ENCODE measurements around the gene NAV2. TPM values are rescaled to one million over a fixed set of nuclear protein-coding genes. Genes with fewer than 3 reads are reported as not detected.
A peak's percentile ranks its signal among the peaks of the same experiment; 100 is the strongest.

NAV2 gene
- polyA plus RNA-seq, 3 donors: not detected

GRCh38 chr11:19679952-19680828, 32.4 kb upstream of the NAV2 start:
- Histone ChIP-seq H3K4me1 (ENCODE audit: control insufficient read depth in 1 of 2, insufficient read depth in 2 of 2, low read length in 2 of 2) (no peaks in the 10 kb centered on the region), H3K27ac (ENCODE audit: low read depth in 1 of 2, low read length in 2 of 2) (no peak overlapping the region), H3K27me3 (ENCODE audit: control insufficient read depth in 2 of 2, insufficient read depth in 2 of 2, low read length in 2 of 2) (no peaks in the 10 kb centered on the region), H3K9me3 (replicated peaks in 1 of 2; ENCODE audit: control insufficient read depth in 1 of 2, insufficient read depth in 1 of 2, low read length in 2 of 2) (no peaks in the 10 kb centered on the region), H3K36me3 (replicated peaks in 1 of 2; ENCODE audit: control insufficient read depth in 1 of 2, insufficient read depth in 2 of 2, low read length in 2 of 2) (no peaks in the 10 kb centered on the region), H3K4me2 (replicated peaks; ENCODE audit: extremely low read depth, low read length, poor library complexity, severe bottlenecking) (no peak overlapping the region), H3K4me3 (replicated peaks in 1 of 3; ENCODE audit: low read depth in 2 of 3, low read length in 3 of 3) (no peak overlapping the region), H3K9ac (ENCODE audit: insufficient read depth, low read length, poor library complexity, severe bottlenecking) (no peak overlapping the region), H4K20me1 (ENCODE audit: insufficient read depth, low read length) (no peaks in the 10 kb centered on the region), H3K79me2 (ENCODE audit: insufficient read depth, low read length) (no peaks in the 10 kb centered on the region), H2AFZ (ENCODE audit: insufficient read depth, low read depth, low read length, poor library complexity, severe bottlenecking) (no peak overlapping the region)
- H3K27ac Mint-ChIP-seq: no peak overlapping the region
- peaks cover 9% of the 10 kb centered on the region for H3K4me1 Mint-ChIP-seq
- DNase-seq: peak in 1 of 3 donors; percentile 11
- peaks cover 0 to 4% (median 0%) of the 10 kb centered on the region in 7 donors for H3K9me3 Mint-ChIP-seq
- H3K36me3 Mint-ChIP-seq: no peaks in the 10 kb centered on the region
- no peak for TF ChIP-seq CTCF (IDR thresholded peaks at IDR 0.05)
- WGBS (ENCODE audit: insufficient coverage): 94% methylated on average over 5 of the region's 12 CpGs
- intact Hi-C loops (cut with micrococcal nuclease): no loop called here
- no peak overlapping the region for H3K4me3 Mint-ChIP-seq
- peaks cover 0 to 5% (median 4%) of the 10 kb centered on the region in 3 donors for H3K27me3 Mint-ChIP-seq (ENCODE audit: low read depth in 3 of 3)

- Histone ChIP-seq H2AFZ (ENCODE audit: insufficient read depth, low read depth, low read length, poor library complexity, severe bottlenecking) (no peak overlapping the region), H3K9ac (ENCODE audit: insufficient read depth, low read length, poor library complexity, severe bottlenecking) (no peak overlapping the region), H3K36me3 (replicated peaks in 1 of 2; ENCODE audit: control insufficient read depth in 1 of 2, insufficient read depth in 2 of 2, low read length in 2 of 2) (no peaks in the 10 kb centered on the region), H3K9me3 (replicated peaks in 1 of 2; ENCODE audit: control insufficient read depth in 1 of 2, insufficient read depth in 1 of 2, low read length in 2 of 2) (no peaks in the 10 kb centered on the region), H3K27me3 (ENCODE audit: control insufficient read depth in 2 of 2, insufficient read depth in 2 of 2, low read length in 2 of 2) (no peaks in the 10 kb centered on the region), H3K27ac (ENCODE audit: low read depth in 1 of 2, low read length in 2 of 2) (no peak overlapping the region), H3K4me1 (ENCODE audit: control insufficient read depth in 1 of 2, insufficient read depth in 2 of 2, low read length in 2 of 2) (no peaks in the 10 kb centered on the region), H3K4me3 (replicated peaks in 1 of 3; ENCODE audit: low read depth in 2 of 3, low read length in 3 of 3) (no peak overlapping the region), H3K4me2 (replicated peaks; ENCODE audit: extremely low read depth, low read length, poor library complexity, severe bottlenecking) (no peak overlapping the region), H4K20me1 (ENCODE audit: insufficient read depth, low read length) (no peaks in the 10 kb centered on the region), H3K79me2 (ENCODE audit: insufficient read depth, low read length) (no peaks in the 10 kb centered on the region)
- intact Hi-C loops (cut with micrococcal nuclease): no loop called here
- H3K27me3 Mint-ChIP-seq (ENCODE audit: low read depth in 3 of 3): peaks cover 0 to 6% (median 5%) of the 10 kb centered on the region in 3 donors
- TF ChIP-seq CTCF (IDR thresholded peaks at IDR 0.05): no peak
- H3K4me3 Mint-ChIP-seq: no peak overlapping the region
- H3K36me3 Mint-ChIP-seq: no peaks in the 10 kb centered on the region
- WGBS (ENCODE audit: insufficient coverage): 100% methylated on average over 1 of the region's 4 CpGs
- H3K4me1 Mint-ChIP-seq: peaks cover 8% of the 10 kb centered on the region
- H3K9me3 Mint-ChIP-seq: peaks cover 0 to 4% (median 0%) of the 10 kb centered on the region in 7 donors
- no peak for DNase-seq
- no peak overlapping the region for H3K27ac Mint-ChIP-seq
These were observed 31.7 kb upstream of the NAV2 start for GRCh38 chr11:19680829-19681368.

All from CD14-positive monocyte (primary cell).